ENCODE data around the gene PEX14. TPM values are rescaled to one million over a fixed set of nuclear protein-coding genes. Genes with fewer than 3 reads are reported as not detected.

The PEX14 gene
- total and polyA plus RNA-seq, 9 of the 15 experiments (the other 6 are each of a cell fraction or from before 2014, with no cell fraction given) = 2.6 to 45.7 (median 22.7) TPM

- TF ChIP-seq GTF2F1 (IDR thresholded peaks at IDR 0.05; ENCODE audit: low read depth, low read length) (no peak), ZNF121 (CRISPR knock-in tag; conservative IDR thresholded peaks at IDR 0.05) (no peak), TBL1XR1 (IDR thresholded peaks at IDR 0.05; ENCODE audit: low read length in 2 of 2) (no peak), KAT2B (IDR thresholded peaks at IDR 0.05; ENCODE audit: low read depth, low read length) (no peak), HNRNPL (IDR thresholded peaks at IDR 0.05; ENCODE audit: low read depth, low read length) (no peak), FOXA3 (CRISPR knock-in tag; conservative IDR thresholded peaks at IDR 0.05 in 1 of 2, IDR thresholded peaks at IDR 0.05 in 1 of 2) (peak in 1 of 2 experiments; percentile 22; a peak in 1 of 4 replicates), ZBTB11 (CRISPR knock-in tag; IDR thresholded peaks at IDR 0.05) (no peak), IFI16 (CRISPR knock-in tag; IDR thresholded peaks at IDR 0.05) (no peak), KLF16 (IDR thresholded peaks at IDR 0.05) (peak; percentile 69), ZNF407 (IDR thresholded peaks at IDR 0.05; ENCODE audit: low read depth) (peak; percentile 70; the same call in 1 of the 2 replicates), CC2D1A (IDR thresholded peaks at IDR 0.05) (0 out of 2 replicates have a peak, but pooled peaks have one; percentile 50), GTF2E2 (tag; IDR thresholded peaks at IDR 0.05) (no peak), FOXM1 (IDR thresholded peaks at IDR 0.05; ENCODE audit: low read depth) (no peak), FOXM1 (CRISPR knock-in tag; IDR thresholded peaks at IDR 0.05; ENCODE audit: low read depth) (no peak), USF1 (CRISPR knock-in tag; IDR thresholded peaks at IDR 0.05) (no peak)
These were observed 20.2 kb downstream of the PEX14 start (continued) for GRCh38 chr1:10494754-10495474.
